Loucy (cell line): ENCODE measurements around the gene FKBP4.

Source experiments
- CTCF ChIP-seq: fragments of 200-600 bp; sonication (generic); conservative IDR thresholded peaks from 2 replicates; pipeline ENCODE4 v1.5.1; 2014; ENCODE audit warnings: mild to moderate bottlenecking, antibody characterized with exemption, low read length
- EZH2phosphoT487 ChIP-seq: fragments of 200-600 bp; IDR thresholded peaks from 2 replicates; pipeline ENCODE4 v1.6.1; 2018; ENCODE audit warnings: antibody characterized with exemption, mild to moderate bottlenecking, moderate library complexity, borderline replicate concordance

DNA sequence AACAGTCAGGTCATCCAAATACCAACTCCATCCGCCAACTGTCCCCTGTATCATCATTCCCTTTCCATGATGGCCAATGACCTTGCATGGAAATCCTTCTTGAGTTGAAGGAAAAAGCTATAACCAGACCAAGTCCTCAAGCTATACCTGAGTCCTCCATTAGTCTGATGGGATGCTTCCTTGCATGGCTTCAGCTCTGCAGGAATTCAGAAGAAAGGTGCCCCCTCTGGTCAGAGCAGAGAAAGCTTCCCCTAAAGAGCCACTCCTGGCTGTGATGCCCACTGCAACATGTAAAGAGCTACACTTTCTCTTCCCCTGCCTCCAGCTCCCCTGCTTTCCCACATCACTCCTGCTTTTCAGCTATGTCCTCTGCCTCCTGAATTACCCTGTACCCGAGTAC is 43.1 kb upstream of the FKBP4 start:
- TF ChIP-seq CTCF = no peak
- no peak for TF ChIP-seq EZH2phosphoT487
